ENCODE results near the gene GPRIN3.
"Not testable (repeated sequence)": the region's sequence is repeated elsewhere in the genome, so short reads cannot be mapped to it uniquely, and the experiment has no call there.

GPRIN3 gene

DNA sequence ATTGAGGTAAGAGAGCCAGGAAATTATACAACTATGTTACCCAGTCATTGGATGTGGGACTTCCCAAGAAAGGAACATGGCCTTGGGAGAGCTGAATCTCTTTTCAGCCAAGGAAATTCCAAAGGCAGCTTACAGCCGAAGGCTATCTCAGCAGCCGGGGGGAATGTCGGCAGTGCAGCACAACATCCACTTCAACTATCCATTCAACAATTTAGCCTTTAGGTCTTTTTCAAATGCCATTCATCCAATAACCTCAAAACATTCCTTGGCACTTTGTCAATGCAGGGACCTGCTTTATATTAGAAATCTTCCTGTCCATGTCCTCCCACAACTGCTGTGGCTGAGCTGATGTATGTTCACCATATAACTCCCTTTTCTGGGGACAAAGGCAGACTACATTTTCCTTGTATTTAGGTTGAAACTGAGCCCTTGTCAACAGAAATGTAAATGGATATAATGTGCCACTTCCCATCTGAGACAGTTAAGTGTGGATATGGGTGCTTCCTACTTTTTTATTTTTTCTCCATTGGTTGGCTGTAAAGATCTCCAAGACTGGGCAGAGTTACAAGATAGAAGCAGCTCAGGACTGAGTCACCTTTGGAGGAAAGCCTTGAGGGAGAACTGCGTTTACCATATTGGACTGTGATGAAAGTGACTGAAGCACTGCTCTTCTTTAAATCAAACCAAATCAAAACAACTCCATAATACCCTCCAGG lies 94.8 kb downstream of the GPRIN3 start:
- no peak for DNase-seq

DNA sequence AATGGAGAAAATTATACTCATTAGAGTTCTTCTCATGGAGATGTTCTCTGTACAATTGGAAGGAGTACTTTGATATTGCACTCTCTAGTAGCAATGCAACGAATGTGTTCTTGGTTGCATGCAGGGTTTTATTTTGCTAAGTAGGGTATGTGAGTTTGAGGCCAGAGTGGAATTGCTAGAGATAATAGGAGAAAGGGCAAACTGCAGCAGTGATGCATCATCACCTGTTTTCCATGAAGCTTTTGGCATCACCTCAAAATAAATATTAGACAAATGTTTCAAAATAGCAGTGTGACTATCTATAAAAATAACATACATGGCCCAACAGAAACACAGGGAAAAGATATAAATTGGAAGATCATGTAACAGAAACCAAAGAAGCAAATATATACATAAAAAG lies 103.0 kb downstream of the GPRIN3 start:
- DNase-seq, result peak; percentile 24 to 29

DNA sequence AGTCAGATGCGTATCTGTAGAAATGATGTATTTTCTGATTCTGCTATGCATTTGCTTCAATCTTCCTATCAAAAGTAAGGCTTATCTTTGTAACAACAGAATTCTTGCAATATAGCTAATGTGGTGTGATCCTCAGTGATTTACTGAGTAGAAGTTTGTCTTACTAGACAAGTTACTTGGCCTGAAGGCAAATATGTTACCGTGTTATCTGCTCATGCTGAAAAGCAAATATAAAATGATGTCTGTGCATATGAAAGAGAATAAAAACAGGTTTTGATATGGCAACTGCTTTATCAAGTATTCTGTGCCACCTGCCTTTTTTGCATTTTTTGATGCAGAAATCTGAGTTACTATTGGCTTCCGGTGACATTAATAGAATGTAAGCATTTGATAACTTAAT lies 103.7 kb downstream of the GPRIN3 start:
- no peak for DNase-seq

DNA sequence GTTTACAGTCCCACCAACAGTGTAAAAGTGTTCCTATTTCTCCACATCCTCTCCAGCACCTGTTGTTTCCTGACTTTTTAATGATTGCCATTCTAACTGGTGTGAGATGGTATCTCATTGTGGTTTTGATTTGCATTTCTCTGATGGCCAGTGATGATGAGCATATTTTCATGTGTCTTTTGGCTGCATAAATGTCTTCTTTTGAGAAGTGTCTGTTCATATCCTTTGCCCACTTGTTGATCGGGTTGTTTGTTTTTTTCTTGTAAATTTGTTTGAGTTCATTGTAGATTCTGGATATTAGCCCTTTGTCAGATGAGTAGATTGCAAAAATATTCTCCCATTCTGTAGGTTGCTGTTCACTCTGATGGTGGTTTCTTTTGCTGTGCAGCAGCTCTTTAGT lies 108.2 kb downstream of the GPRIN3 start:
- not testable (repeated sequence) for DNase-seq

DNA sequence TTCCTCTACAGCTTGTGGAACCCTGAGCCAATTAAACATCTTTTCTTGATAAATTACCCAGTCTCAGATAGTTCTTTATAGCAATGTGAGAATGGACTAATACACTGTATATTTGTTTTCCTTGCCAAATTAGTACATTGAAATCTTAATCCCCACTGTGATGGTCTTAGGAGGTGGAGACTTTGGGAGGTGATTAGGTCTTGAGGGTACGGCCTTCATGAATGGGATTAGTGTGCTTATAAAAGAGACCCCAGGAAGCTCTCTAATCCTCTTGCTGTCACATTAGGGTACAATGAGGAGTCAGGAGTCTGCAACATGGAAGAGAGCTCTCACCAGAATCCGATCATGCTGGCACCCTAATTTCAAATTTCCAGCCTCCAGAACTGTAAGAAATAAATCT lies 109.7 kb downstream of the GPRIN3 start:
- no peak for DNase-seq

GRCh38 chr4:89196745-89197144 lies 110.9 kb downstream of the GPRIN3 start:
- DNase-seq, result no peak

DNA sequence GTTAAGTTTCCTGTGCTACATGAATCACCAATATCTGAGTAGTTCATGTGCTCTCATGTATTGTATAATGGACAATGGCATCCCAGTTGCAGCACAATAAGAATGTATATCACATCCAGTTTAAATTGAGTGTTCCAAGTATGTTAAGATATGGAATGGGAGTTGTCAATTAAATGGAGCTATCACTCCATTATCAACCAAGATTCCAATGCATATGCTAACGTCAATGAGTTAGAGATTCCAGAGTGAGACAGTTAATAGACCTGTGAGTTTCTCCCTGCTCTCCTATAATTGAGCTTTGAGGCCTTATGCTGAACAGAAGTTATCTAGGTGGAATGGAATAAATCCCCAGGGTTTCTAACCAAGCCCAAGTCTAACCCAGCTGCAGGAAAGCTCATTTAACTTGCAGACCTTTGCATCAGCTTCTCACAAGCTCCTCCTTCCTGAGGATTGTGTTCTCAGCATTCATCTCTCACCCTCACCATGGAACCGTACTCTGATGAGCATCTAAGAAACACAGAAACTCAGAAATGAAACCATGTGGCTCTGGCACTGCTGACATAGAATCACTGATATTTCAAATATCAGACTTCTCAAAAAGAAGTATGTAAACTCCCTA lies 111.4 kb downstream of the GPRIN3 start:
- no peak for DNase-seq

GRCh38 chr4:89193843-89194242 lies 113.8 kb downstream of the GPRIN3 start:
- DNase-seq, result no peak
